NCI-H2171 (cell line): ENCODE measurements around the gene SAMD11.

Experiments used
- DNase-seq: peaks from one replicate; lab custom pipeline; 2025; lab: John Stamatoyannopoulos, UW

Gene SAMD11

GRCh38 chr1:917466-918091, 6.1 kb upstream of the SAMD11 start:
- no peak for DNase-seq

GRCh38 chr1:918353-918752, 5.4 kb upstream of the SAMD11 start:
- no peak for DNase-seq

- DNase-seq, result no peak
Measured at GRCh38 chr1:918843-919242, 4.9 kb upstream of the SAMD11 start.

- no peak for DNase-seq
Measured at GRCh38 chr1:919271-919872, 4.4 kb upstream of the SAMD11 start.

- DNase-seq, result no peak
Measured at GRCh38 chr1:920010-920409, 3.7 kb upstream of the SAMD11 start.

- no peak for DNase-seq
Measured at GRCh38 chr1:920521-920920, 3.2 kb upstream of the SAMD11 start.

GRCh38 chr1:921011-921837, 2.5 kb upstream of the SAMD11 start:
- DNase-seq, result peak; percentile 82

- no peak for DNase-seq
Measured at GRCh38 chr1:923991-924655, 400 bp downstream of the SAMD11 start.

- no peak for DNase-seq
Measured at GRCh38 chr1:924656-925560, 1.2 kb downstream of the SAMD11 start.

GRCh38 chr1:925561-926421, 2.1 kb downstream of the SAMD11 start:
- peak; percentile 28 for DNase-seq

GRCh38 chr1:927234-927633, 3.5 kb downstream of the SAMD11 start:
- DNase-seq, result no peak

- DNase-seq, result no peak
Measured at GRCh38 chr1:927748-928147, 4.0 kb downstream of the SAMD11 start.

- DNase-seq, result no peak
Measured at GRCh38 chr1:928825-929661, 5.3 kb downstream of the SAMD11 start.

- no peak for DNase-seq
Measured at GRCh38 chr1:929712-930632, 6.2 kb downstream of the SAMD11 start.

GRCh38 chr1:930633-931138, 7.0 kb downstream of the SAMD11 start:
- DNase-seq, result no peak

GRCh38 chr1:931380-932172, 7.9 kb downstream of the SAMD11 start:
- no peak for DNase-seq

- DNase-seq, result no peak
Measured at GRCh38 chr1:932173-932510, 8.4 kb downstream of the SAMD11 start.
